Cardiac septum (tissue), 1 donor: Measurements from ENCODE around the gene EEF1A2. TPM values are rescaled to one million over a fixed set of nuclear protein-coding genes. Genes with fewer than 3 reads are reported as not detected.

Experiments used
- DNase-seq: peaks from one replicate; pipeline ENCODE4 v3.0.0-alpha.2; 2020; ENCODE audit warnings: low spot score
- intact Hi-C: fragments of 100-400 bp; cut with DNase I; formaldehyde crosslinking; loops from one replicate; pipeline ENCODE4 v1.14.0; 2022
- total RNA-seq: library from RNA; stranded (reverse); fragmentation: NEBNext Ultra II Directional; extraction: Animal tissue kit (Norgen Biotek cat#: 25700); gene quantifications from one replicate; pipeline ENCODE4 v1.2.1, GENCODE V29; 2021
- donor health status: DM: no; HTN: no; CAD: no.

Gene EEF1A2
- total RNA-seq, 1 donor from 2014 or later = 1,211 TPM

DNA sequence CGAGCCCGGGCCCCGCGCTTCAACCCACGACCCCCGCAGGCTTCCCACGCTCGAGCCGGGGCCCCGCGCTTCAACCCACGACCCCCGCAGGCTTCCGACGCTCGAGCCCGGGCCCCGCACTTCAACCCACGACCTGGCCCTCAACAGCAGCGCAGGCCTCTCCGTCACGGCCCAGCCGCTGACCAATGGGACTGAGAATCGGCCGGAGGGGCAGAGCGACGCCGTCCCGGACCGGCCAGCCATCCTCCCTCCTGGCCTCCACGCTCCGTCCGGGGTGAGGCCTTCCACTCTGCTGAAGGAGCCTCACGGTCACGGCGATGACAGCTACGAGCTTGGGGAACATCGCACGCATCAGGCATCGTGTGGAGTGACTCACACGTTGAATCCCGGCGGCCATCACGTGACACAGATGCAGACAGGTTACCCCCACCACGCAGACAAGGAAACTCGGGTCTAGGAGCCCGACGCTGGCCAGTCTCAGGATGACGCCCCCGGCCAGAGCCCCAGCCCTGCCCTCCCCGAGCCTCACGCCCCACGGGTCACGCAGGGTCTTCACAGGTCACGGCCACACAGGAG lies 32.5 kb downstream of the EEF1A2 start:
- DNase-seq = no peak
- intact Hi-C loops = no loop called here

DNA sequence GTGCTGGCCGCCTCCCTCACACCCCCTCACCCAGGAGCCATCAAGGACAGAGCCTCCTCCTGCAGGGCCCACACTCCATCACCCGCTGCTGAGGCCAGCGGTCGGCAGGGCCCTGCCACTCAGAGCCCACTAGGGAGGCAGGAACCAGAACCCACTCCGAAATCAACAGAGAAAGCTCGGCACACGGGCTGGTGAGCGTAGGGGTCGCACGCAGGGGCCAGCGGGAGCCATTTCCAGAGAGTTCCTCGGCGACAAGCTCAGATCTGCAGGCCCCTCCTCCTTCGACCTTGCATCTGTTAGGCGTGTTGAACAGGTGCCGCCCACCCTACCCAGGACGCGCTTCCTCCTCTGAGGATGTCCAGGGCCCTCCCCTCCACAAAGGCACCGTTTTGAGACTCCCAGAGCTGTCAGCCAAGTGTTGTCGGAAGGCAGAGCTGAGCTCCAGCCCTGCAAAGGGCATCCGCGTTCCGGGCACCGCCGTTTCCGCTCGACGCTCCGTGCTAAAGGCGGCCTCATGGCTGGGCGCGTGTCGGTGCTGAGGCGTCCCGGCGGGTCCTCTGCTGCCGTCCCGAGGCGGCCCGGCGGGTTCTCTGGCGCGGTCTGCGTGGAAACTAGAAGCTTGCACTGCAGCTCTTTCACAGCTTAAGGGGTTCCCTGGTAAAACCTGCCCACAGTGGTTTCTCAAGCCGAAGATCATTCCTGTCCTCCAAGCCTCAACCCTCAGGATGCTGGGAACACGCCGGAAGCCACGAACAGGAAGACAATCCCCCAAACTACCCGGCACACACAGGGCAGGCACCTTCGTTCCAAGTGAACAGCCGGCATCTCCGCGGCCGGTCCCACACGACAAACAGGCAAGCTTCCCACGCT lies 33.3 kb downstream of the EEF1A2 start:
- no peak for DNase-seq
- intact Hi-C loops = no loop called here

DNA sequence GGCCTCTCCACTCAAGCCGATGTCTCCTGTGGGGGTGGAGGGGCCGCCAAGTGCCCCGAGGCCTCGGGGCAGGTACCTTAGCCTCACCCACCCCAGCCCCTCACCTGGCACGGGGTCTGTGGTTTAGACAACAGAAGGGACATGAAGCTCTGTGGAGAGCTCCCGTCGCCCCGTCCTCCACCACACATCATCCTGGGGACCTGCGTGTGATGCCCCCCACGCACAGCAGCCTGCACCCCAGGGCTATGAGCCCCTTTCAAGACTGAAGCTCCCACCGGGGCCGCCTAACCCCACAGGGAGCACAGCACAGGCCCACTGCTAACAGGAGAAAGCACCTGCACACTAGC lies 34.6 kb downstream of the EEF1A2 start:
- DNase-seq = no peak
- intact Hi-C loops = no loop called here

DNA sequence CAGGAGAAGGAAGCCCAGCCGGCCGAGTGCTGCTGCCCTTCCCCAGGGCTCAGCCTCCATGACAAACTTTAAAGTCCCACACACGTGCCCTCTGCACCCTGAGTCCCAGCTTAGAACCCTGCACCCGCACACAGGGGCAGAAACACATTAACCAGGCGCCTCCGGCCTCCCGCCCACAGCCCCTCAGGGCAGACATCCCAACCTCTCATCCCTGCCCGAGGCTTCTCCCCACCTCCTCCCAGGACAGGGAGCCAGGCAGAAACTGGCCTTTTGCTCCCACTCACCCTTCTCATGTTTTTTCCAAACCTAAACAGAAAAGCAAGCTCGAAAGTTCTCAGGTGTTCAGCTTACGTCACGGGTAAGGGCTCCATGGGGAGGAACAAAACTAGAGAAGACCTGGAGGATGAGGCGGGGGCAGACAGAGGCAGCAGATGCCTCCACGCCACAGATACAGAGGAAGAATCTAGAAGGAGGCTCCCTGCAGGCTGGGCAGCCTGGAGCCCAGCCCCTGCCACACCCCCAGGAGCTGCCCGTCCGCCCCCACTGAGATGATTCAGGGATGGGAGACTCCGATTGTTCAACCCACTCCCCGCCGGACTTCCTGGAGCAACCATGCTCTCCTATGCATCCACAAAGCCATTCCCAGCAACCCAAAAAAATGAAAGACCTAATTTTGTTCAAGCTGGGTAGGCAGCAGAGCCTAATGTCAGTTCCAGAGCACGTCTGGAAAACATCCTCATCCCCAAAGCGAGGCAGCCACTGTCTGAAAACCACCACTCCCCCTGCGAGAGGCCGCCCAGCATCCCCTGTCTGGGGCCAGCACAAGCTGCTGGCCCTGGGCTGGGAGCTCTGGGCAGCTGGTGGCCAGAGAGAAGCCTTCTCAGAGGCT lies 35.2 kb downstream of the EEF1A2 start:
- intact Hi-C loops = no loop called here

GRCh38 chr20:63462244-63462643 lies 36.6 kb downstream of the EEF1A2 start:
- intact Hi-C loops = no loop called here
- no peak for DNase-seq

More for the DNA sequence above, 35.2 kb downstream of the EEF1A2 start:
- no peak for DNase-seq

- DNase-seq = no peak
- intact Hi-C loops = no loop called here
Observed at GRCh38 chr20:63461104-63461763, 37.6 kb downstream of the EEF1A2 start.

- intact Hi-C loops = no loop called here
- no peak for DNase-seq
Observed at GRCh38 chr20:63459070-63459380, 39.9 kb downstream of the EEF1A2 start.

- intact Hi-C loops = no loop called here
- no peak for DNase-seq
Observed at GRCh38 chr20:63458170-63459069, 40.5 kb downstream of the EEF1A2 start.

- intact Hi-C loops = no loop called here
- no peak for DNase-seq
Observed at GRCh38 chr20:63457737-63458136, 41.1 kb downstream of the EEF1A2 start.

GRCh38 chr20:63456429-63457284 lies 42.2 kb downstream of the EEF1A2 start:
- intact Hi-C loops = no loop called here
- peak; percentile 82 for DNase-seq

DNA sequence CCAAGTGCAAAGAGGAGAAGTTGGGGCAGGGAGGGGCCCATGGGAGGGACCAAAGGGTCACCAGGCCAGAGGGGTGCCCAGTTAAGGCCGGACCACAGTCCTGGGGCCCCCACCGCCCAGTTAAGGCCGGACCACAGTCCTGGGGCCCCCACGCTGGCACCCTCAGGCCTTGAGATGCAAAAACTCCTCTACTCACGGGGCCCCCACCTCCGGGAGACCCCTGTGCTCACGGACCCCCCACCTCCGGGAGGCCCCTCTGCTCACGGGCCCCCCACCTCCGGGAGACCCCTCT lies 43.4 kb downstream of the EEF1A2 start:
- intact Hi-C loops = no loop called here
- no peak for DNase-seq

GRCh38 chr20:63454731-63455567 lies 43.9 kb downstream of the EEF1A2 start:
- intact Hi-C loops = no loop called here
- no peak for DNase-seq

DNA sequence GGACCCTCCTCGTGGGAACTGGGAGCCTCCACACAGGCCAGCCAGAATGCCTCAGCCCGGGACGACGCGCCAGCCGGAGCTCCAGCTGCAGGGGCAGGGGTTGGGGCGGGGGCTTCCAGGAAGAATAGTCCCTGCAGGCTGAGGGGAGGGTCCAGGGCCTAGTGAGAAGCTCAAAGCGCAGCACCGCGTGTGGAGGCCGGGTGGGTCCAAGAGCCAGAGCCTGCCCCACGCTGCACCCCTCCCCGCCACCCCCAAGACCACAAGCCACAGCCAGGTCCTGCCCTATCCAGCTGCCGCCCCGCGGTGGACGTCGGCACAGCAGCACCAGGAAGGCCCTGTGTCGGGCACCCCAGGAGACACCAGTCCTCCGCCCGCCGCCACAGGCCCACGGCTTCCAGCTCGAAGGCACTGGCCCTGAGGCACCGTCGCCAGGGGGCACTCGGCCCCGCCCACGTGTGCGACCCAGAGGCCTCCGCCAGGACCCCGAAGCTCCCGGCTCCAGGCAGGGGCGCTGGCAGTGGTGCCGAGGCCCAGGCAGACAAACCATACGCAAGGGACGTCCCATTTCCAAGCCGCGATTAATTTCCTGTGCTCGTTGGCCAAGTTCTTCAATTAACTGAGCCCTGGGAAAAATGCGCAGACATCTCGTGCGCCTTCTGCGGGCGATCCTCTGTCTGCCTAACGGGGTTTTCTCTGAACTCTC lies 45.9 kb downstream of the EEF1A2 start:
- DNase-seq = no peak
- intact Hi-C loops = no loop called here

- intact Hi-C loops = no loop called here
- DNase-seq = no peak
Observed at GRCh38 chr20:63452341-63452740, 46.5 kb downstream of the EEF1A2 start.

DNA sequence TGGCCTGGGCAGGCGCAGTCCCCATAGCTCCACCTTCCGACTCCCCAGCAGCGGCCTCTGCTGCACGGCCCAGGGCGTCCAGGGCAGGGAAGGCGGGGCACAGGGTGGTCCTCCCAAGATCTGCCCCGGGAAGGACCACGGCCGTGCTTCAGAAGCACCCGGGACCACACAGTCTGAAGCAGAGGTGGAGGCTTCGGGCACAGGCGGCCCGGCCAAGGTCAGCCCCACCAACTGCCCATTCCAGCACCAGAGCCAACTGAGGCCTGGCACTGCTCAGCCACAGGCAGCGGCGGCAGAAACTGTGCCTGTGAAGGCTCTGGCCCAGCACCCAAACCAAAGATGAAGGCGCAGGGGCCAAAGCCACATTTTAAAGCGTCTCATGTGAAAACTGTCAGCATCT lies 47.1 kb downstream of the EEF1A2 start:
- DNase-seq = no peak
- intact Hi-C loops = no loop called here

DNA sequence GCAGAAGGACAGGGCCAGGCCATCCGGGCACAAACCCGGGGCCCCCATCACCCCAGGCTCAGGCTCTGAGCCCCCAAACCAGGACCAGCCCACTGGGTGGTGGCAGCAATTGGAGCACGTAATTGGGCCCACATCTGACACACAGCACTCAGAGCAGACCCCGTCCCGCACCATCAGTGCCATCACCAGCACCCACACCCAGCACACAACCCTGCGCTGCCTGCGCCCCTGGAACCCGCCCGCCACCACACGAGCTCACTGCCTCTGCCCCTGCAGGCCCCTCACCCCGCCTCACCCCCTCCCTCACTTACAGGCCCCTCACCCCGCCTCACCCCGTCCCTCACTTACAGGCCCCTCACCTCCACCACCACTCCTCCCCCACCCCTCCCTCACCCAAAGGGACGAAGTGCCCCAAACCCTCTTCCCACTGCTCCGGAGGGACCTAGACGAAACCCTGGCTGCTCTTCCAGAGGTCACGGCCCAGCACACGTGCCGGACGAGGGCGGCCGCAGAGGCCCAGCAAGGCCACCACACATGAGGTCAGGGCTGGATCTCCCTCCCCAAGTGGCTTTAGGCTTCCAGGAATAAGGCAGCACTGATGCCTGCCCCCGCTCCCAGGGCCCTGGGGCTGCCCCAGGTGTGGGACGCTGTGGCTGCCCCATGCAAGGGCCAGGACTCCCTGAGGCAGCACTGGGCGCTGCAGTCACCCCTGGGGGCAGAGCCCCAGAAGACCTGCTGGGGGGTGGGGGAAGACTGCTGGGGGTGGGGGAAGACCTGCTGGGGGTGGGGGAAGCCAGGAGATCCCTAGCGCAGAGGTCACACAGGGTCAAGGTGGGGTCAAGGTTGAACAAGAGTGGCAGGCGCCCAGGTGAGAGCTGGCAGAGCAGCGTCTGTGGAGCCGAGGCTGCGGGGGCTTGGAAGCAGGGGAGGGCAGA lies 48.8 kb downstream of the EEF1A2 start:
- intact Hi-C loops = no loop called here
- no peak for DNase-seq
